Measurements from ENCODE around the gene PXK.

- TF ChIP-seq ZNF274 (IDR thresholded peaks at IDR 0.05; ENCODE audit: low read depth, low read length) (no peak), SUZ12 (IDR thresholded peaks at IDR 0.05; ENCODE audit: extremely low read depth, insufficient read depth, insufficient read length) (no peak), YY1 (IDR thresholded peaks at IDR 0.05; ENCODE audit: insufficient read depth, insufficient read length) (no peak)
Measured at GRCh38 chr3:58355179-58355578, 22.5 kb downstream of the PXK start.
